ENCODE measurements around the gene TTYH2. TPM values are rescaled to one million over a fixed set of nuclear protein-coding genes. Genes with fewer than 3 reads are reported as not detected.

The TTYH2 gene
- total and polyA plus RNA-seq, 12 donors: 8.6 to 36.3 (median 24.8) TPM

- Histone ChIP-seq H3K4me1 (no peaks in the 10 kb centered on the region), H3K27ac (no peak overlapping the region), H3K9me3 (peaks cover 0 to 3% (median 0%) of the 10 kb centered on the region in 11 donors), H3K27me3 (peaks cover 0 to 68% (median 50%) of the 10 kb centered on the region in 7 donors), H3K4me3 (no peak overlapping the region), H3K36me3 (no peaks in the 10 kb centered on the region)
- WGBS, 2 donors: 71 to 80% methylated on average over 17 of the region's 17 CpGs
- intact Hi-C loops (cut with DNase I): no loop called here
- ATAC-seq (no peak), DNase-seq (no peak)
- TF ChIP-seq CTCF (IDR thresholded peaks at IDR 0.05): no peak
These were observed 31.2 kb upstream of the TTYH2 start for GRCh38 chr17:74182041-74182723.

DNA sequence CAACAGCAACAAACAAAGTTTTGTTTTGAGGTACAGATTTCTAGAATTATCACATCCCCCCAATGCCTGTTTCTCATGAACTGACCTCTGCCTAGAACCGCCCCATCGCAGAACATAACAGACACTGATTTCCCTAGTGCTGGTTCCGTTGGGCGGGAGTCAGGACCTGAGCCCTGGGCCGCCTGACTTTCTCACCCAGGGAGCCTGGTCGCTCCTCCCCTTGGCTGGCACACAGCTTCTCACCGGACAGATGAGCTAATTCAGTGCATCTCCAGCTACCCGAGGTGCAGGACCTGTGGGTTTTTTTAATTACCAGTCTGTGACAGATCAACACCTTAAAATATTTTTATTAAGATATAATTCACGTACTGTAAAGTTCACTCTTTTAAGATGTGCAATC is 30.0 kb upstream of the TTYH2 start:
- H3K4me3 ChIP-seq: no peak overlapping the region
- H3K27ac ChIP-seq: no peak overlapping the region
- no peaks in the 10 kb centered on the region for H3K4me1 ChIP-seq
- ATAC-seq: no peak
- no peak for DNase-seq
- H3K9me3 ChIP-seq: peaks cover 0 to 3% (median 0%) of the 10 kb centered on the region in 11 donors
- 82 to 84% methylated on average over 9 of the region's 9 CpGs for WGBS, 2 donors
- H3K36me3 ChIP-seq: no peaks in the 10 kb centered on the region
- TF ChIP-seq CTCF (IDR thresholded peaks at IDR 0.05): no peak
- H3K27me3 ChIP-seq: peaks cover 0 to 73% (median 44%) of the 10 kb centered on the region in 7 donors
- intact Hi-C loops (cut with DNase I): no loop called here

- WGBS, 2 donors: 70 to 80% methylated on average over 9 of the region's 9 CpGs
- intact Hi-C loops (cut with DNase I): no loop called here
- H3K4me1 ChIP-seq: no peaks in the 10 kb centered on the region
- no peaks in the 10 kb centered on the region for H3K9me3 ChIP-seq
- H3K27me3 ChIP-seq: peaks cover 0 to 56% (median 21%) of the 10 kb centered on the region in 7 donors
- DNase-seq (no peak), ATAC-seq (no peak)
- no peak overlapping the region for H3K27ac ChIP-seq
- H3K4me3 ChIP-seq: no peak overlapping the region
- H3K36me3 ChIP-seq: no peaks in the 10 kb centered on the region
- TF ChIP-seq CTCF (IDR thresholded peaks at IDR 0.05): no peak
These were observed 27.7 kb upstream of the TTYH2 start for GRCh38 chr17:74185571-74186185.

DNA sequence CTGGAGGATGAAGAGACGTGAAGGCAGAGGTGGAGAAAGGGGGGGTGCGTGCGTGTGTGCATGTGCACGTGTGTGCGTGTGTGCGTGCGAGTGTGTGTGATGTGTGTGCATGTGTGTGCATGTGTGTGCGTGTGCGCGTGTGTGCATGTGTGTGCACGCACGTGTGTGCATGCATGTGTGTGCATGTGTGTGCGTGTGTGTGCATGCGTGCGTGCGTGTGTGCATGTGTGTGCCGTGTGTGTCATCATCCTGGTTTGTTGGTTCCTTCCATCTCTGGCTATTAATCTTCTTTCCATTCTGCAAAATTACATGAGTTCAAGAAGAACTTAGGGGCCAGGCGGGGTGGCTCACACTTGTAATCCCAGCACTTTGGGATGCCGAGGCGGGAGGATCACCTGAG is 26.9 kb upstream of the TTYH2 start:
- Histone ChIP-seq H3K4me3 (no peak overlapping the region), H3K27me3 (peaks cover 0 to 47% (median 13%) of the 10 kb centered on the region in 7 donors), H3K4me1 (no peaks in the 10 kb centered on the region), H3K36me3 (no peaks in the 10 kb centered on the region), H3K9me3 (no peaks in the 10 kb centered on the region), H3K27ac (no peak overlapping the region)
- 90 to 93% methylated on average over 20 of the region's 20 CpGs for WGBS, 2 donors
- no peak for ATAC-seq
- no peak for TF ChIP-seq CTCF (IDR thresholded peaks at IDR 0.05)
- intact Hi-C loops (cut with DNase I): no loop called here
- DNase-seq: no peak
